SU-DHL-6 (cell line): Measurements from ENCODE around the gene MINDY3.

Source experiments
- H2AFZ ChIP-seq: fragments of 200-600 bp; sonication (generic); 2 replicates; pipeline ENCODE4 v1.6.1; 2014; ENCODE audit warnings: low read depth, mild to moderate bottlenecking, moderate library complexity, mixed read lengths, antibody characterized with exemption, low read length; ENCODE audit not compliant: severe bottlenecking
- H3F3A ChIP-seq: fragments of 200-600 bp; shearing (Covaris generic); 2 replicates; pipeline ENCODE4 v1.6.0; 2016; ENCODE audit warnings: antibody characterized with exemption, mild to moderate bottlenecking; ENCODE audit not compliant: insufficient read depth
- H3K27ac ChIP-seq: fragments of 200-600 bp; sonication (generic); 2 replicates; pipeline ENCODE4 v1.5.1; 2016; ENCODE audit warnings: low read depth, mild to moderate bottlenecking, low read length, moderate library complexity, mixed read lengths
- H3K27me3 ChIP-seq: fragments of 200-600 bp; sonication (generic), shearing (Covaris generic); 2 replicates; pipeline ENCODE4 v1.6.0; 2014; ENCODE audit warnings: mild to moderate bottlenecking, low read length
- H3K36me3 ChIP-seq: fragments of 200-600 bp; sonication (generic); 2 replicates; pipeline ENCODE4 v1.6.1; 2014; ENCODE audit warnings: mild to moderate bottlenecking, low read length, mixed read lengths
- H3K4me2 ChIP-seq: fragments of 300-600, 200-600 bp; shearing (Covaris generic), sonication (generic); 2 replicates; pipeline ENCODE4 v1.6.0; 2014; ENCODE audit warnings: low read length, low read depth, mild to moderate bottlenecking; ENCODE audit not compliant: poor library complexity, severe bottlenecking
- H3K4me3 ChIP-seq: fragments of 200-600 bp; sonication (generic); 2 replicates; pipeline ENCODE4 v1.5.1; 2014; ENCODE audit warnings: antibody characterized with exemption, low read length, mild to moderate bottlenecking, mixed read lengths; ENCODE audit not compliant: insufficient read depth, poor library complexity, severe bottlenecking
- H3K79me2 ChIP-seq: fragments of 200-600 bp; sonication (generic); 2 replicates; pipeline ENCODE4 v1.6.1; 2014; ENCODE audit warnings: mild to moderate bottlenecking, low read length, moderate library complexity; ENCODE audit not compliant: insufficient read depth
- H3K9ac ChIP-seq: fragments of 200-600 bp; sonication (generic); 2 replicates; pipeline ENCODE4 v1.7.0; 2014; ENCODE audit warnings: mild to moderate bottlenecking, low read length
- H3K9me2 ChIP-seq: fragments of 200-600 bp; sonication (generic); replicated peaks from 2 replicates; pipeline ENCODE4 v1.6.1; 2014; ENCODE audit warnings: low read length; ENCODE audit not compliant: insufficient read depth
- H3K9me3 ChIP-seq: fragments of 200-600 bp; sonication (generic); 2 replicates; pipeline ENCODE4 v1.6.1; 2014; ENCODE audit warnings: low read length, mixed read lengths; ENCODE audit not compliant: insufficient read depth
- H4K20me1 ChIP-seq: fragments of 200-600 bp; sonication (generic); 2 replicates; pipeline ENCODE4 v1.6.1; 2014; ENCODE audit warnings: low read depth, mild to moderate bottlenecking, antibody characterized with exemption, low read length, moderate library complexity, mixed read lengths
- EZH2phosphoT487 ChIP-seq: fragments of 200-600 bp; sonication (generic), shearing (Covaris generic); conservative IDR thresholded peaks from 2 replicates; pipeline ENCODE4 v1.6.1; 2018; ENCODE audit warnings: mild to moderate bottlenecking, antibody characterized with exemption, low read length, moderate library complexity, mixed read lengths
- TF ChIP-seq, protein P1 (sequence below): fragments of 200-600 bp; sonication (generic); IDR thresholded peaks from one replicate; pipeline ENCODE4 v1.5.1; 2017; ENCODE audit warnings: antibody characterized with exemption, mild to moderate bottlenecking, low read length, moderate library complexity; ENCODE audit not compliant: insufficient read depth, poor library complexity, severe bottlenecking

Gene MINDY3

DNA sequence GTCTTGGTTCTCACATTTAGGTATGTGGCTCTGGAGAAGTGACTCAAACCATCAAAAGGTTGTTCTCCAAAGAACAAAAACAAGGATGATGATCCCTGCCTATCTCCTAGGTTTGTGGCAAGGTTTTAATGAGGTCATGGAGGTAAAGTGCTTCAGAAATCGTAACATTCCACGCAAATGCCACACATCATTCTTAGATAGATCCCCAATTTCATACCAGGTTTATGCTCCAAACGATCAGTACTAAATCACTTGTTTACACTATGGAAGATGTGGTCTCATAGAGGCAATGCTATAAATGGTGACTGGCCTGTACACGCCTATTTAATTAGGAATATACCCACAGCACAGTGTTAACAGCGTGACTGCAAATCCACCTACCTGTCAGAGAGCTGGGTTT lies 66.6 kb downstream of the MINDY3 start:
- H3F3A ChIP-seq, result no peaks in the 10 kb centered on the region
- H2AFZ ChIP-seq, result no peak overlapping the region
- H4K20me1 ChIP-seq, result no peaks in the 10 kb centered on the region
- no peaks in the 10 kb centered on the region for H3K36me3 ChIP-seq
- no peaks in the 10 kb centered on the region for H3K27me3 ChIP-seq
- no peak overlapping the region for H3K27ac ChIP-seq
- no peak overlapping the region for H3K4me3 ChIP-seq
- H3K4me2 ChIP-seq, result no peak overlapping the region
- H3K9me3 ChIP-seq, result no peaks in the 10 kb centered on the region
- H3K9me2 ChIP-seq, result no peaks in the 10 kb centered on the region
- H3K9ac ChIP-seq, result no peak overlapping the region
- no peaks in the 10 kb centered on the region for H3K79me2 ChIP-seq
- TF ChIP-seq, protein P1, sequence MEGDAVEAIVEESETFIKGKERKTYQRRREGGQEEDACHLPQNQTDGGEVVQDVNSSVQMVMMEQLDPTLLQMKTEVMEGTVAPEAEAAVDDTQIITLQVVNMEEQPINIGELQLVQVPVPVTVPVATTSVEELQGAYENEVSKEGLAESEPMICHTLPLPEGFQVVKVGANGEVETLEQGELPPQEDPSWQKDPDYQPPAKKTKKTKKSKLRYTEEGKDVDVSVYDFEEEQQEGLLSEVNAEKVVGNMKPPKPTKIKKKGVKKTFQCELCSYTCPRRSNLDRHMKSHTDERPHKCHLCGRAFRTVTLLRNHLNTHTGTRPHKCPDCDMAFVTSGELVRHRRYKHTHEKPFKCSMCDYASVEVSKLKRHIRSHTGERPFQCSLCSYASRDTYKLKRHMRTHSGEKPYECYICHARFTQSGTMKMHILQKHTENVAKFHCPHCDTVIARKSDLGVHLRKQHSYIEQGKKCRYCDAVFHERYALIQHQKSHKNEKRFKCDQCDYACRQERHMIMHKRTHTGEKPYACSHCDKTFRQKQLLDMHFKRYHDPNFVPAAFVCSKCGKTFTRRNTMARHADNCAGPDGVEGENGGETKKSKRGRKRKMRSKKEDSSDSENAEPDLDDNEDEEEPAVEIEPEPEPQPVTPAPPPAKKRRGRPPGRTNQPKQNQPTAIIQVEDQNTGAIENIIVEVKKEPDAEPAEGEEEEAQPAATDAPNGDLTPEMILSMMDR, result no peak
- TF ChIP-seq EZH2phosphoT487, result no peak

DNA sequence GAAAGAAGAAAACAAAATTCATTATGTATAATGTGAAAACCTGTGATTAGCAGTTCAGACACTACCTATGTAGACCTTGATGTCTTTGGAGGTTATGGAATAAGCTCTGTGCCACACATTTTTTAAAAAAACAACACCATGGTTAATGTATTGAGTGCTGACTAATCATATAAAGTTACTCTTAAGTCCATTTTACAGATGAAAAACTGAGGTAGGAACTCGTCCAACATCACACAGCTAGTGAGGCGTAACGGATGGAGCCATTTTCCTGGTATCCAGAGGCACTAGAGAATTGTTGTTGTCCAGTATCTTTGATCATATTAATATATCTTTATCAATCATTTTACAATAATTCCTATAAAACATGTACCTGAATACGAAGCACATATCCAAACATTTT lies 67.5 kb downstream of the MINDY3 start:
- no peak overlapping the region for H3K4me3 ChIP-seq
- H3K27ac ChIP-seq, result no peak overlapping the region
- no peaks in the 10 kb centered on the region for H3K79me2 ChIP-seq
- H3K36me3 ChIP-seq, result peaks cover 7% of the 10 kb centered on the region; the same call in 1 of the 2 replicates
- TF ChIP-seq EZH2phosphoT487, result no peak
- TF ChIP-seq, protein P1, result no peak
- no peaks in the 10 kb centered on the region for H4K20me1 ChIP-seq
- no peak overlapping the region for H3K4me2 ChIP-seq
- no peaks in the 10 kb centered on the region for H3K27me3 ChIP-seq
- no peaks in the 10 kb centered on the region for H3K9me2 ChIP-seq
- no peaks in the 10 kb centered on the region for H3F3A ChIP-seq
- H2AFZ ChIP-seq, result no peak overlapping the region
- H3K9ac ChIP-seq, result no peak overlapping the region
- H3K9me3 ChIP-seq, result no peaks in the 10 kb centered on the region

DNA sequence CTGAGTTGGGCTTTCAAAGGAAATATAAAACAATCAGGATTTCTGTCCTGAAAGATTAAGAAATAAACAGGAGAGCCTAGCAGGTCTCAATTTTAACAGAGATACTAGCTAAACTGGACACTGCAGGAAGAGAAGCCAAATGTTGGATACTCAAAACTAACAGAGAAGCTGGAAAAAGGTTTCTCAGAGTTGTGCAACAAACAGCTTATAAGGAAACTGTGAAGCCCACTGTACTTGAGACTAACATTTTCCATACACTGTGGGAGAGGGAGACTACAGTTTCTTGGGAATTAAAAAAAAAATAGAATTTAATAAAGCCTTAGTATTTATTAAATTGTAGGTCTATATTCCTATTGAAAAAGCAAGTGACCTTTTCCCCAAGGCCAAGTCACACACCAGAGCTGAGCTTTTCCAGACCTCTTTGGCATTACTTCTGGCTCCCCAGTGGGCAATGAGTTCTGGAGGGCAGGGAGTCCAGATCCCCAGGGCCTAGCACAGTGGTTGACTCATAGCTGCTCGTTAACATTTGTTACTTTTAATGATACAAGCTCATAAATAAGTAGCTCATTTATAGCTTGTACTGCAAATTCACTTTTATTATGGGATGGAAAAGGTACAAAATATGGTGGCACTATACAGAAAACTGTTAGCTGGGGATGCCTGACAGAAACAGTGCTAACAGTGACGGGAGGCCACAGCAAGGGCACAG lies 68.3 kb downstream of the MINDY3 start:
- H2AFZ ChIP-seq, result no peak overlapping the region
- H3K27me3 ChIP-seq, result no peaks in the 10 kb centered on the region
- H3K4me2 ChIP-seq, result no peak overlapping the region
- H3K4me3 ChIP-seq, result no peak overlapping the region
- no peaks in the 10 kb centered on the region for H4K20me1 ChIP-seq
- no peaks in the 10 kb centered on the region for H3K9me2 ChIP-seq
- H3K9ac ChIP-seq, result no peak overlapping the region
- H3K79me2 ChIP-seq, result no peaks in the 10 kb centered on the region
- H3F3A ChIP-seq, result no peaks in the 10 kb centered on the region
- no peak for TF ChIP-seq EZH2phosphoT487
- TF ChIP-seq, protein P1, result no peak
- H3K36me3 ChIP-seq, result peaks cover 8% of the 10 kb centered on the region; the same call in 1 of the 2 replicates
- no peaks in the 10 kb centered on the region for H3K9me3 ChIP-seq
- H3K27ac ChIP-seq, result no peak overlapping the region
